H9 (cell line): ENCODE measurements around the gene SSRP1. TPM values are rescaled to one million over a fixed set of nuclear protein-coding genes. Genes with fewer than 3 reads are reported as not detected.

Source experiments
- DNase-seq: peaks from one replicate; pipeline ENCODE4 v3.0.0-alpha.2; 2017
- H2AFZ ChIP-seq: one replicate; pipeline ENCODE4 v1.6.1; 2013; ENCODE audit warnings: mild to moderate bottlenecking, low read length, control low read depth, moderate library complexity
- H2AK5ac ChIP-seq: 2 replicates; pipeline ENCODE4 v1.6.1; 2013; ENCODE audit warnings: low read length, control low read depth, mixed read lengths; ENCODE audit not compliant: insufficient read length
- H2BK120ac ChIP-seq: one replicate; pipeline ENCODE4 v1.6.1; 2013; ENCODE audit warnings: low read depth, mild to moderate bottlenecking, low read length, control low read depth, inconsistent platforms; ENCODE audit not compliant: poor library complexity, severe bottlenecking
- H2BK12ac ChIP-seq: 2 replicates; pipeline ENCODE4 v1.6.1; 2013; ENCODE audit warnings: low read length, control low read depth, mixed read lengths, low read depth; ENCODE audit not compliant: insufficient read length
- H2BK15ac ChIP-seq: 2 replicates; pipeline ENCODE4 v1.6.1; 2013; ENCODE audit warnings: low read depth, low read length, control low read depth
- H2BK20ac ChIP-seq: one replicate; pipeline ENCODE4 v1.6.1; 2013; ENCODE audit warnings: low read depth, mild to moderate bottlenecking, low read length, control low read depth, inconsistent platforms; ENCODE audit not compliant: poor library complexity, severe bottlenecking
- H2BK5ac ChIP-seq: 2 replicates; pipeline ENCODE4 v1.6.1; 2013; ENCODE audit warnings: low read length, control low read depth, mixed read lengths; ENCODE audit not compliant: insufficient read length
- H3K14ac ChIP-seq: 2 replicates; pipeline ENCODE4 v1.6.1; 2013; ENCODE audit warnings: low read length, control low read depth; ENCODE audit not compliant: insufficient read depth
- H3K18ac ChIP-seq: 2 replicates; pipeline ENCODE4 v1.6.1; 2013; ENCODE audit warnings: low read depth, mild to moderate bottlenecking, mixed read lengths, low read length, control low read depth; ENCODE audit not compliant: insufficient read length
- H3K23ac ChIP-seq: 2 replicates; pipeline ENCODE4 v1.6.1; 2013; ENCODE audit warnings: low read length, control low read depth, mixed read lengths, low read depth; ENCODE audit not compliant: insufficient read length
- H3K23me2 ChIP-seq: 2 replicates; pipeline ENCODE4 v1.6.1; 2013; ENCODE audit warnings: low read depth, mild to moderate bottlenecking, mixed read lengths, low read length, control low read depth; ENCODE audit not compliant: insufficient read length, poor library complexity, severe bottlenecking
- H3K27ac ChIP-seq: 2 replicates; pipeline ENCODE4 v1.5.1; 2013; ENCODE audit warnings: low read length, control low read depth, mixed read lengths, low read depth; ENCODE audit not compliant: insufficient read length
- H3K27me3 ChIP-seq: 2 replicates; pipeline ENCODE4 v1.6.1; 2013; ENCODE audit warnings: low read length, control low read depth, inconsistent platforms; ENCODE audit not compliant: insufficient read depth
- H3K4ac ChIP-seq: 2 replicates; pipeline ENCODE4 v1.6.1; 2013; ENCODE audit warnings: low read depth, mild to moderate bottlenecking, control low read depth, inconsistent platforms, low read length, moderate library complexity
- H3K4me1 ChIP-seq: 2 replicates; pipeline ENCODE4 v1.6.1; 2013; ENCODE audit warnings: low read length, control low read depth, inconsistent platforms; ENCODE audit not compliant: insufficient read depth
- H3K4me2 ChIP-seq: 2 replicates; pipeline ENCODE4 v1.6.1; 2013; ENCODE audit warnings: low read length, control low read depth, mixed read lengths; ENCODE audit not compliant: insufficient read length, insufficient read depth
- H3K56ac ChIP-seq: 2 replicates; pipeline ENCODE4 v1.6.1; 2013; ENCODE audit warnings: low read depth, mild to moderate bottlenecking, mixed read lengths, low read length, control low read depth; ENCODE audit not compliant: insufficient read length
- H3K79me1 ChIP-seq: 2 replicates; pipeline ENCODE4 v1.6.1; 2013; ENCODE audit warnings: low read depth, mild to moderate bottlenecking, moderate library complexity, low read length, control low read depth, inconsistent platforms; ENCODE audit not compliant: insufficient read depth, poor library complexity, severe bottlenecking
- H3K79me2 ChIP-seq: 2 replicates; pipeline ENCODE4 v1.6.1; 2013; ENCODE audit warnings: low read length, control low read depth, inconsistent platforms; ENCODE audit not compliant: insufficient read depth
- H3K9ac ChIP-seq: 2 replicates; pipeline ENCODE4 v1.6.1; 2013; ENCODE audit warnings: low read length, control low read depth, mixed read lengths; ENCODE audit not compliant: insufficient read length; ENCODE audit errors: extremely low read depth
- H3K9me3 ChIP-seq: one replicate; pipeline ENCODE4 v1.6.1; 2013; ENCODE audit warnings: low read depth, low read length, inconsistent platforms; ENCODE audit not compliant: control insufficient read depth
- H3T11ph ChIP-seq: one replicate; pipeline ENCODE4 v1.6.1; 2013; ENCODE audit warnings: mild to moderate bottlenecking, low read length, control low read depth, inconsistent platforms
- H4K20me1 ChIP-seq: one replicate; pipeline ENCODE4 v1.6.1; 2013; ENCODE audit not compliant: control insufficient read depth, insufficient read length, insufficient read depth
- H4K5ac ChIP-seq: 2 replicates; pipeline ENCODE4 v1.6.1; 2013; ENCODE audit warnings: low read depth, mild to moderate bottlenecking, mixed read lengths, low read length, control low read depth; ENCODE audit not compliant: insufficient read length
- H4K8ac ChIP-seq: replicated peaks from 2 replicates; pipeline ENCODE4 v1.6.1; 2013; ENCODE audit warnings: low read length, control low read depth, mixed read lengths, low read depth; ENCODE audit not compliant: insufficient read length
- H4K91ac ChIP-seq: 2 replicates; pipeline ENCODE4 v1.6.1; 2013; ENCODE audit warnings: low read depth, mild to moderate bottlenecking, moderate library complexity, mixed read lengths, low read length, control low read depth; ENCODE audit not compliant: insufficient read length
- H3K27ac Mint-ChIP-seq, 3 experiments: 2 replicates in 2 of 3; 3 replicates in 1 of 3; pipeline ENCODE4 v1.8.0; 2020 to 2021; ENCODE audit warnings: mixed read lengths in 3 of 3, mild to moderate bottlenecking in 1 of 3, moderate library complexity in 1 of 3
- H3K27me3 Mint-ChIP-seq: 2 replicates; pipeline ENCODE4 v1.8.0; 2021; ENCODE audit warnings: low read depth, mild to moderate bottlenecking, moderate library complexity, mixed read lengths
- H3K36me3 Mint-ChIP-seq, 3 experiments: 2 replicates in 2 of 3; 3 replicates in 1 of 3; pipeline ENCODE4 v1.8.0; 2020 to 2021; ENCODE audit warnings: low read depth in 3 of 3, mixed read lengths in 3 of 3; ENCODE audit not compliant: insufficient read depth in 1 of 3
- H3K4me1 Mint-ChIP-seq, 2 experiments: 2 replicates each; pipeline ENCODE4 v1.8.0; 2020; ENCODE audit warnings: mixed read lengths in 2 of 2
- H3K4me3 Mint-ChIP-seq, 2 experiments: 2 replicates in 1 of 2; 3 replicates in 1 of 2; pipeline ENCODE4 v1.8.0; 2020 to 2021; ENCODE audit warnings: mild to moderate bottlenecking in 2 of 2, mixed read lengths in 2 of 2, moderate library complexity in 1 of 2
- H3K9me3 Mint-ChIP-seq, 2 experiments: 2 replicates in 1 of 2; 3 replicates in 1 of 2; pipeline ENCODE4 v1.8.0; 2020; ENCODE audit warnings: mild to moderate bottlenecking in 2 of 2, mixed read lengths in 2 of 2, moderate library complexity in 1 of 2
- WGBS: extraction: QIAGEN DNeasy Blood & Tissue Kit; methylation state at CpG from one replicate; pipeline ENCODE4 v1.1.7; 2013; ENCODE audit warnings: missing lambda C conversion rate, low lambda C conversion rate, mixed read lengths; ENCODE audit not compliant: insufficient read length; ENCODE audit errors: extremely low coverage; 5-methylcytosine and 5-hydroxymethylcytosine counted together
- long read RNA-seq: library from polyadenylated mRNA; unstranded; transcript quantifications from one replicate; pipeline ENCODE4 v2.0.0, GENCODE V29; 2020
- total RNA-seq: library from RNA; stranded (reverse); gene quantifications from 2 replicates; pipeline ENCODE4 v1.2.1, GENCODE V29; 2021
- TF ChIP-seq, protein P1 (sequence below): fragments of 200-600 bp; sonication (generic); conservative IDR thresholded peaks from 3 replicates; pipeline ENCODE4 v1.8.0; 2021; ENCODE audit warnings: antibody characterized with exemption, mild to moderate bottlenecking

Gene SSRP1, protein sequence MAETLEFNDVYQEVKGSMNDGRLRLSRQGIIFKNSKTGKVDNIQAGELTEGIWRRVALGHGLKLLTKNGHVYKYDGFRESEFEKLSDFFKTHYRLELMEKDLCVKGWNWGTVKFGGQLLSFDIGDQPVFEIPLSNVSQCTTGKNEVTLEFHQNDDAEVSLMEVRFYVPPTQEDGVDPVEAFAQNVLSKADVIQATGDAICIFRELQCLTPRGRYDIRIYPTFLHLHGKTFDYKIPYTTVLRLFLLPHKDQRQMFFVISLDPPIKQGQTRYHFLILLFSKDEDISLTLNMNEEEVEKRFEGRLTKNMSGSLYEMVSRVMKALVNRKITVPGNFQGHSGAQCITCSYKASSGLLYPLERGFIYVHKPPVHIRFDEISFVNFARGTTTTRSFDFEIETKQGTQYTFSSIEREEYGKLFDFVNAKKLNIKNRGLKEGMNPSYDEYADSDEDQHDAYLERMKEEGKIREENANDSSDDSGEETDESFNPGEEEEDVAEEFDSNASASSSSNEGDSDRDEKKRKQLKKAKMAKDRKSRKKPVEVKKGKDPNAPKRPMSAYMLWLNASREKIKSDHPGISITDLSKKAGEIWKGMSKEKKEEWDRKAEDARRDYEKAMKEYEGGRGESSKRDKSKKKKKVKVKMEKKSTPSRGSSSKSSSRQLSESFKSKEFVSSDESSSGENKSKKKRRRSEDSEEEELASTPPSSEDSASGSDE
- total RNA-seq: 202 and 205 TPM in 2 replicates
- long read RNA-seq, transcript SSRP1-201 (17 exons, 2,819 nt): major isoform, 234 of 676 reads
- long read RNA-seq, partial matches to known transcripts: 398 of 676 reads
- long read RNA-seq, other reads (novel, unspliced or antisense): 44 of 676 reads

DNA sequence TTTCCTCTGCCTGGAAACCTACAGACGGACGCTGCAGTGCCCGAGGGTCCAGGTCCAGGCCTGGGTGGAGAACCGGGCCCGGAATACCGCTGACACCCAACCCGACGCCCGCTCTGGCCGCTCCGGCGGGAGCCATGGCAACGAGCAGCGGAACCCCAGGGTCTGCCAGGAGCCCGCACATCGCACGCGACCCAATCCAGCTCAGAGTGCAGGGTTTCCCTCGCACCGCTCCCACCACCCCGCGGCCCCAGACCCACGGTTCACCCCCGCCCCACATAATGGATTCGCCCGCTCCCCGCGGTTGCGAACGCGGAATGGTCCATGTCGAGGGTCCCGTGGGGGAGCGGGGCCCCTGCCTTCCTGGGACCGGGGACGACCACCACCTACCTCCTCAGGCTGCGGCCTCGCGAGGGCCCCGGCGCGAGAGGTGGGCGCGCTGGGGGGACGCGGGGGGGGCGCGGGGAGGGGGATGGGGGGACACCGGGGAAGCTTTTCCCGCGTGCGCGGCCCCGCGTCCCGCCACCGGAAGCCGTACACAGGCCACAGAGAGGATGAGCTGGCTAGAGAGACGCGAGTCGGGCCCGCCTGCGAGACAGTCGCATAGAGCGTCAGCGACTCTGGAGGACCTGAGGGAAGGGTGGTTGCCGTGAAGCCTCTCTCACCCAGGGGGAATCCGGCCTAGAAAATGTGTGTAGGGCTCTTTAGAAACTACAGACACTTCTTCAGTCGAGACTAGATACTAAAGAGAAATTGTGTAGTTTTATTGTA, at the start of gene SSRP1:
Gene SSRP1 (minus strand): TSS at position 550 of the 768 bp plus-strand sequence. CDS start 771 bp downstream, outside the sequence.
- Histone ChIP-seq H2AFZ (peak within 1 kb of the TSS; percentile 24), H3K4me2 (peak within 1 kb of the TSS; percentile 66), H3K79me2 (peaks cover 10% of the 10 kb centered on the region; the same call in 1 of the 2 replicates), H3K18ac (peak within 1 kb of the TSS; percentile 21), H3K9me3 (no peaks in the 10 kb centered on the region), H4K20me1 (no peaks in the 10 kb centered on the region), H2BK5ac (no peak within 1 kb of the TSS), H3K56ac (no peak within 1 kb of the TSS), H3K79me1 (peaks cover 7% of the 10 kb centered on the region), H3K23me2 (peaks cover 6% of the 10 kb centered on the region), H4K5ac (no peak within 1 kb of the TSS), H3K27me3 (no peaks in the 10 kb centered on the region), H3K9ac (peak within 1 kb of the TSS; percentile 64), H2BK120ac (no peak within 1 kb of the TSS), H4K91ac (no peak within 1 kb of the TSS), H2BK12ac (no peak within 1 kb of the TSS), H3K23ac (no peak within 1 kb of the TSS), H2AK5ac (no peak within 1 kb of the TSS), H3K4ac (no peak within 1 kb of the TSS), H2BK15ac (no peak within 1 kb of the TSS), H4K8ac (peak within 1 kb of the TSS; percentile 9), H3K14ac (peak within 1 kb of the TSS; percentile 52), H3K27ac (no peak within 1 kb of the TSS), H2BK20ac (no peak within 1 kb of the TSS), H3K4me1 (peaks cover 5% of the 10 kb centered on the region; the same call in 1 of the 2 replicates), H3T11ph (no peak within 1 kb of the TSS)
- peaks cover 42 to 48% of the 10 kb centered on the region in 2 experiments for H3K4me1 Mint-ChIP-seq
- DNase-seq: peak; percentile 84
- no CpG with 5 or more reads among the region's 69 CpGs for WGBS
- peak within 1 kb of the TSS; percentile 93 to 94 for H3K4me3 Mint-ChIP-seq
- no peaks in the 10 kb centered on the region for H3K9me3 Mint-ChIP-seq
- H3K27ac Mint-ChIP-seq: peak within 1 kb of the TSS; percentile 96 to 98 (median 98)
- TF ChIP-seq, protein P1, sequence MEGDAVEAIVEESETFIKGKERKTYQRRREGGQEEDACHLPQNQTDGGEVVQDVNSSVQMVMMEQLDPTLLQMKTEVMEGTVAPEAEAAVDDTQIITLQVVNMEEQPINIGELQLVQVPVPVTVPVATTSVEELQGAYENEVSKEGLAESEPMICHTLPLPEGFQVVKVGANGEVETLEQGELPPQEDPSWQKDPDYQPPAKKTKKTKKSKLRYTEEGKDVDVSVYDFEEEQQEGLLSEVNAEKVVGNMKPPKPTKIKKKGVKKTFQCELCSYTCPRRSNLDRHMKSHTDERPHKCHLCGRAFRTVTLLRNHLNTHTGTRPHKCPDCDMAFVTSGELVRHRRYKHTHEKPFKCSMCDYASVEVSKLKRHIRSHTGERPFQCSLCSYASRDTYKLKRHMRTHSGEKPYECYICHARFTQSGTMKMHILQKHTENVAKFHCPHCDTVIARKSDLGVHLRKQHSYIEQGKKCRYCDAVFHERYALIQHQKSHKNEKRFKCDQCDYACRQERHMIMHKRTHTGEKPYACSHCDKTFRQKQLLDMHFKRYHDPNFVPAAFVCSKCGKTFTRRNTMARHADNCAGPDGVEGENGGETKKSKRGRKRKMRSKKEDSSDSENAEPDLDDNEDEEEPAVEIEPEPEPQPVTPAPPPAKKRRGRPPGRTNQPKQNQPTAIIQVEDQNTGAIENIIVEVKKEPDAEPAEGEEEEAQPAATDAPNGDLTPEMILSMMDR: no peak; the same call in 2 of the 3 replicates
- peaks cover 30 to 46% (median 43%) of the 10 kb centered on the region in 3 experiments for H3K36me3 Mint-ChIP-seq
- H3K27me3 Mint-ChIP-seq: peaks cover 16% of the 10 kb centered on the region
